IMR-90 (cell line): ENCODE data around the gene CD8A. TPM values are rescaled to one million over a fixed set of nuclear protein-coding genes. Genes with fewer than 3 reads are reported as not detected.
A peak's percentile ranks its signal among the peaks of the same experiment; 100 is the strongest.

Experiments used
- ATAC-seq: fragments of 200-7000 bp; cut with Tn5 transposase; 2 replicates; pipeline ENCODE4 v1.9.1; 2020; ENCODE audit warnings: low read depth, mild to moderate bottlenecking, moderate library complexity
- BruUV-seq: library from RNA; stranded (reverse); fragments of 400-500 nt; replicated peaks from 2 replicates; lab custom pipeline; 2021; lab: Mats Ljungman, UMichigan
- CTCF ChIA-PET: fragments of 300-600 bp; formaldehyde crosslinking; extraction: SDS; loops from one replicate; lab custom pipeline; 2021; ENCODE audit warnings: antibody characterized with exemption; lab: Yijun Ruan, JAX
- POLR2A ChIA-PET: fragments of 300-600 bp; sonication (Branson Sonifier 250); formaldehyde crosslinking; loops from one replicate; lab custom pipeline; 2022; ENCODE audit warnings: antibody characterized with exemption; ENCODE audit not compliant: unreplicated experiment; lab: Charles Lee
- DNase-seq: peaks from one replicate; pipeline ENCODE4 v3.0.0; 2013
- H2AFZ ChIP-seq: replicated peaks from 2 replicates; pipeline ENCODE3; 2013; ENCODE audit warnings: low read length, mild to moderate bottlenecking; ENCODE audit not compliant: poor library complexity
- H2AK5ac ChIP-seq: 2 replicates; pipeline ENCODE4 v1.6.1; 2013; ENCODE audit warnings: low read depth, low read length, inconsistent platforms
- H2AK9ac ChIP-seq: replicated peaks from 2 replicates; pipeline ENCODE3; 2013; ENCODE audit warnings: mild to moderate bottlenecking, low read depth, low read length, moderate library complexity; ENCODE audit not compliant: poor library complexity
- H2BK120ac ChIP-seq: 2 replicates; pipeline ENCODE4 v1.6.1; 2013; ENCODE audit warnings: low read depth, low read length, inconsistent platforms
- H2BK15ac ChIP-seq: 3 replicates; pipeline ENCODE4 v1.6.1; 2013; ENCODE audit warnings: low read depth, low read length, inconsistent platforms
- H2BK20ac ChIP-seq: 2 replicates; pipeline ENCODE4 v1.6.1; 2013; ENCODE audit warnings: low read depth, mild to moderate bottlenecking, inconsistent platforms, low read length, moderate library complexity
- H2BK5ac ChIP-seq: 2 replicates; pipeline ENCODE4 v1.6.1; 2013; ENCODE audit warnings: mild to moderate bottlenecking, low read depth, low read length, inconsistent platforms; ENCODE audit not compliant: poor library complexity, severe bottlenecking
- H3K14ac ChIP-seq: replicated peaks from 2 replicates; pipeline ENCODE4 v1.6.1; 2013; ENCODE audit warnings: low read depth, low read length, inconsistent platforms
- H3K18ac ChIP-seq: 2 replicates; pipeline ENCODE4 v1.6.1; 2013; ENCODE audit warnings: low read depth, low read length, control low read depth
- H3K23ac ChIP-seq: 2 replicates; pipeline ENCODE4 v1.6.1; 2013; ENCODE audit warnings: low read depth, low read length, inconsistent platforms
- H3K27ac ChIP-seq: 2 replicates; pipeline ENCODE4 v1.5.1; 2013; ENCODE audit warnings: mild to moderate bottlenecking, control low read depth, low read length; ENCODE audit not compliant: insufficient read depth
- H3K27me3 ChIP-seq: 2 replicates; pipeline ENCODE4 v1.6.1; 2013; ENCODE audit warnings: low read length; ENCODE audit not compliant: control insufficient read depth, insufficient read depth
- H3K36me3 ChIP-seq: 2 replicates; pipeline ENCODE4 v1.6.1; 2013; ENCODE audit warnings: low read length, mixed read lengths; ENCODE audit not compliant: control insufficient read depth, insufficient read depth
- H3K4ac ChIP-seq: 2 replicates; pipeline ENCODE4 v1.6.1; 2013; ENCODE audit warnings: low read depth, low read length, inconsistent platforms
- H3K4me1 ChIP-seq: 2 replicates; pipeline ENCODE4 v1.6.1; 2013; ENCODE audit warnings: low read length, mixed read lengths; ENCODE audit not compliant: control insufficient read depth, insufficient read depth
- H3K4me2 ChIP-seq: 2 replicates; pipeline ENCODE4 v1.6.1; 2013; ENCODE audit warnings: low read depth, mild to moderate bottlenecking, control low read depth, low read length, moderate library complexity
- H3K4me3 ChIP-seq: 2 replicates; pipeline ENCODE4 v1.5.1; 2013; ENCODE audit warnings: low read depth, mild to moderate bottlenecking, control low read depth, low read length, moderate library complexity; ENCODE audit not compliant: insufficient read depth
- H3K56ac ChIP-seq: 2 replicates; pipeline ENCODE4 v1.6.1; 2013; ENCODE audit warnings: low read length, inconsistent platforms; ENCODE audit not compliant: insufficient read depth; ENCODE audit errors: extremely low read depth
- H3K79me1 ChIP-seq, 2 experiments: 2 replicates each; pipeline ENCODE4 v1.6.1; 2013; ENCODE audit warnings: low read length in 2 of 2, inconsistent platforms in 1 of 2, low read depth in 1 of 2
- H3K9ac ChIP-seq: 2 replicates; pipeline ENCODE4 v1.6.1; 2013; ENCODE audit warnings: low read depth, low read length, control low read depth
- H3K9me1 ChIP-seq: 2 replicates; pipeline ENCODE4 v1.6.1; 2013; ENCODE audit warnings: low read length, inconsistent platforms; ENCODE audit not compliant: insufficient read depth
- H3K9me3 ChIP-seq: 2 replicates; pipeline ENCODE4 v1.6.1; 2013; ENCODE audit warnings: low read length; ENCODE audit not compliant: control insufficient read depth, insufficient read depth
- H4K20me1 ChIP-seq: 2 replicates; pipeline ENCODE4 v1.6.1; 2013; ENCODE audit warnings: low read length, inconsistent platforms; ENCODE audit not compliant: insufficient read depth
- H4K5ac ChIP-seq: 2 replicates; pipeline ENCODE4 v1.6.1; 2013; ENCODE audit warnings: mild to moderate bottlenecking, low read depth, low read length, control low read depth
- H4K8ac ChIP-seq, 2 experiments: 2 replicates each; pipeline ENCODE4 v1.6.1; 2013; ENCODE audit warnings: low read depth in 2 of 2, low read length in 2 of 2, control low read depth in 1 of 2, inconsistent platforms in 1 of 2
- H4K91ac ChIP-seq: 2 replicates; pipeline ENCODE4 v1.6.1; 2013; ENCODE audit warnings: low read depth, low read length, inconsistent platforms; ENCODE audit not compliant: insufficient read depth
- CEBPB ChIP-seq: IDR thresholded peaks from 2 replicates; pipeline ENCODE4 v1.6.1; 2012; ENCODE audit warnings: low read depth, low read length, improper control_type of control experiment
- CHD1 ChIP-seq: IDR thresholded peaks from 2 replicates; pipeline ENCODE4 v1.6.1; 2012; ENCODE audit warnings: low read depth, low read length, improper control_type of control experiment
- MAFK ChIP-seq: IDR thresholded peaks from 2 replicates; pipeline ENCODE4 v1.6.1; 2012; ENCODE audit warnings: low read depth, low read length, improper control_type of control experiment
- POLR2A ChIP-seq: IDR thresholded peaks from 2 replicates; pipeline ENCODE4 v1.6.1; 2012; ENCODE audit warnings: mild to moderate bottlenecking, low read depth, low read length
- RAD21 ChIP-seq: IDR thresholded peaks from 2 replicates; pipeline ENCODE4 v1.6.1; 2012; ENCODE audit warnings: low read length, improper control_type of control experiment
- SMC3 ChIP-seq: fragments of 150-350 bp; IDR thresholded peaks from 2 replicates; pipeline ENCODE4 v1.6.1; 2016; ENCODE audit warnings: low read depth, mild to moderate bottlenecking, antibody characterized with exemption, low read length, moderate library complexity
- WGBS, 2 experiments: methylation state at CpG; one replicate each; pipeline versions ENCODE4 v1.1.5 to v1.1.7; 2013; ENCODE audit warnings: missing lambda C conversion rate in 2 of 2; ENCODE audit not compliant: insufficient read length in 1 of 2; ENCODE audit errors: extremely low coverage in 2 of 2; 5-methylcytosine and 5-hydroxymethylcytosine counted together
- dilution Hi-C: fragments of 300-500 bp; cut with HindIII; formaldehyde crosslinking; loops from one replicate; pipeline ENCODE4 v1.14.3; 2018; ENCODE audit warnings: low sequenced_read_pairs; ENCODE audit not compliant: unreplicated experiment
- in situ Hi-C: fragments of 300-500 bp; cut with MboI; formaldehyde crosslinking; loops from 3 replicates; pipeline ENCODE4 v1.14.3; 2019; ENCODE audit warnings: low sequenced_read_pairs, inconsistent platforms, mixed read lengths
- intact Hi-C: fragments of 100-400 bp; cut with micrococcal nuclease; formaldehyde crosslinking; loops from 2 replicates; pipeline ENCODE4 v1.10.0; 2022
- polyA plus RNA-seq, 3 experiments: library from polyadenylated mRNA; depleted of rRNA; stranded (reverse); fragments of >200 nt; gene quantifications; 2 replicates each; pipeline ENCODE4 v1.2.3, GENCODE V29; 2012; ENCODE audit warnings: low replicate concordance in 1 of 3
- total RNA-seq: library from RNA; depleted of rRNA; stranded (reverse); fragments of >200 nt; gene quantifications from 2 replicates; pipeline ENCODE4 v1.2.3, GENCODE V29; 2012
- TF ChIP-seq, protein P1 (sequence below): conservative IDR thresholded peaks from 2 replicates; pipeline ENCODE4 v1.5.1; 2012; ENCODE audit warnings: mild to moderate bottlenecking, low read depth, low read length, improper control_type of control experiment

Gene CD8A
- total and polyA plus RNA-seq, 2 of the 4 experiments (the other 2 are of a cell fraction), result not detected

DNA sequence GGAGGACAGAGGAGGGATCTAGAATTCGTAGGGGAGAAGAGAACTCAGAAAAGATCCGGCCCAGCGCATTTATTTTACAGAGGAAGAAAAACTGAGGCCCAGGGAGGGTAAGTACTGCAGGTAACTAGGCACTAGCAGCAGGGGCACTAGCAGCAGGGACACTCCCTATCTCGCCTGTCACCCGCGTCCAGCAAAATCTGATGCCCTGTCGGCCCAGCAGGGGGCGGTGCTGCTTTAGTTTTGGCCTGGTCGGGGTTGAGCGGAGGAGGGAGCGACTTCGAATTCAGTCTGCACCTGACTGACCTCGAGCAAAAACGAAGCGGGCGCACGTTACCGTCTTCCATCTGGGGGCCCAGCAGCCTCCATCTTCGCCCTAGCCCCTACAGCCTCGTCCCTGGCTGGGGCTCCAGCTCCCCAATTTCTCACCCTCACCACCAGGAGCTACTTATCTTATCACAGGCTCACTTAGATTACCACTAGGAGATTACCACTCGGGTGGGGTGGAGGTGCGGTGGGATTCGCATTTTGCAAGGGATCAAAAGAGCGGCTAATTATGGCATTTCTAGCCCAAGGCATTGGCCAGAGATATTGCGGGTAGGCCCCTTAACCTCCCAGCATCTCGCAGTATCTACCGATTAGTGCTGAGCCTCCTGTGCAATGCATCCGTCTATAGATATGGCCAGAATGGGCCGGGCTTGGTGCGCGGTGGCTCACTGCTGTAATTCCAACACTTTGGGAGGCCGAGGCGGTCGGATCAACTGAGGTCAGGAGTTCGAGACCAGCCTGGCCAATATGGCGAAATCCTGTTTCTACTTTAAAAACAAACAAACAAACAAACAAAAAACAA is 17.8 kb upstream of the CD8A start:
- Histone ChIP-seq H3K4me2 (peak overlapping the region; percentile 81; the same call in 1 of the 2 replicates), H4K5ac (no peak overlapping the region), H3K56ac (no peak overlapping the region), H3K18ac (no peak overlapping the region), H3K23ac (0 out of 2 replicates have a peak overlapping the region, but pooled peaks have one; percentile 4), H4K20me1 (no peaks in the 10 kb centered on the region), H4K8ac (no peak overlapping the region), H4K91ac (no peak overlapping the region), H3K27me3 (peaks cover 48% of the 10 kb centered on the region), H2AFZ (peak overlapping the region; percentile 92), H3K4me1 (no peaks in the 10 kb centered on the region), H2BK15ac (no peak overlapping the region), H2BK120ac (no peak overlapping the region), H2BK5ac (no peak overlapping the region), H2BK20ac (no peak overlapping the region), H2AK9ac (peak overlapping the region; percentile 76), H3K4me3 (no peak overlapping the region), H3K14ac (no peak overlapping the region), H3K36me3 (no peaks in the 10 kb centered on the region), H3K79me1 (no peaks in the 10 kb centered on the region), H3K27ac (no peak overlapping the region), H3K9me3 (no peaks in the 10 kb centered on the region; the same call in 1 of the 2 replicates), H3K9me1 (no peaks in the 10 kb centered on the region), H3K4ac (no peak overlapping the region), H2AK5ac (no peak overlapping the region), H3K9ac (no peak overlapping the region)
- intact Hi-C loops (loop anchor here (5.0 kb wide), 1 partner anchor 409 kb away; no protein-coding TSS in a partner anchor), in situ Hi-C loops (no loop called here), dilution Hi-C loops (no loop called here)
- 45% methylated on average over 9 of the region's 36 CpGs; no CpG with 5 or more reads in 1 of the 2 experiments for WGBS, 2 experiments
- ChIA-PET CTCF (interaction anchor here (0.6 to 1.4 kb wide), 3 partner anchors 11 to 56 kb away, joined by 4 to 6 read pairs (median 4); no protein-coding TSS in a partner anchor), POLR2A (no interaction called here)
- peak; percentile 57 for DNase-seq
- ATAC-seq, result peak; percentile 97
- no peak for TF ChIP-seq CHD1
- TF ChIP-seq, protein P1, sequence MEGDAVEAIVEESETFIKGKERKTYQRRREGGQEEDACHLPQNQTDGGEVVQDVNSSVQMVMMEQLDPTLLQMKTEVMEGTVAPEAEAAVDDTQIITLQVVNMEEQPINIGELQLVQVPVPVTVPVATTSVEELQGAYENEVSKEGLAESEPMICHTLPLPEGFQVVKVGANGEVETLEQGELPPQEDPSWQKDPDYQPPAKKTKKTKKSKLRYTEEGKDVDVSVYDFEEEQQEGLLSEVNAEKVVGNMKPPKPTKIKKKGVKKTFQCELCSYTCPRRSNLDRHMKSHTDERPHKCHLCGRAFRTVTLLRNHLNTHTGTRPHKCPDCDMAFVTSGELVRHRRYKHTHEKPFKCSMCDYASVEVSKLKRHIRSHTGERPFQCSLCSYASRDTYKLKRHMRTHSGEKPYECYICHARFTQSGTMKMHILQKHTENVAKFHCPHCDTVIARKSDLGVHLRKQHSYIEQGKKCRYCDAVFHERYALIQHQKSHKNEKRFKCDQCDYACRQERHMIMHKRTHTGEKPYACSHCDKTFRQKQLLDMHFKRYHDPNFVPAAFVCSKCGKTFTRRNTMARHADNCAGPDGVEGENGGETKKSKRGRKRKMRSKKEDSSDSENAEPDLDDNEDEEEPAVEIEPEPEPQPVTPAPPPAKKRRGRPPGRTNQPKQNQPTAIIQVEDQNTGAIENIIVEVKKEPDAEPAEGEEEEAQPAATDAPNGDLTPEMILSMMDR, result peak; percentile 84
- no peak for TF ChIP-seq POLR2A
- TF ChIP-seq CEBPB, result no peak
- TF ChIP-seq SMC3, result peak; percentile 80
- peak; percentile 91 for TF ChIP-seq RAD21
- no peak for TF ChIP-seq MAFK
- no TSS peak for BruUV-seq
